Pons (tissue), 1 donor: ENCODE data around the gene CROCC2.

Source experiments
- DNase-seq: peaks from one replicate; pipeline ENCODE4 v3.0.0-alpha.2; 2016; ENCODE audit warnings: low spot score

The CROCC2 gene

GRCh38 chr2:240875228-240876034 lies 30.7 kb upstream of the CROCC2 start:
- no peak for DNase-seq

GRCh38 chr2:240876035-240876474 lies 30.1 kb upstream of the CROCC2 start:
- no peak for DNase-seq

GRCh38 chr2:240876475-240877251 lies 29.5 kb upstream of the CROCC2 start:
- DNase-seq = no peak

GRCh38 chr2:240877460-240878340 lies 28.4 kb upstream of the CROCC2 start:
- no peak for DNase-seq

- no peak for DNase-seq
Measured at GRCh38 chr2:240878341-240878936, 27.7 kb upstream of the CROCC2 start.

DNA sequence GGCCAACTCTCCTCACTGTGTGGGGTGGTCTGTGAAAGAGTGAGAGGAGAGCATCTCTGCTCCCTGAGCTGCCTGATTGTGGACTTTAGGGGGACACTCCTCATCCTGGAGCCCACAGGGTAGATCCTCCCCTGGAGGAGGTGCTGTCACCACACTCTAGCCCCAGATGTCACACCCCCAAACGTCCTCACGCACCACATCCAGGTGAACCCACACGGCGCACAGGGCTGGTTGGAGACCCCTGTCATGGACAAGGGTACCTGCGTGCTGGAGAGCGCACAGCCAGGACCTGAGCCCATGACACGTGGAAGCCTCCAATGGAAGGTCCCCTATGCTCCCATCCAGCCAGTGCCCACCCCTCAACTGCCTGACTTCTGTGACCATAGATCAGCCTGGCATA lies 27.0 kb upstream of the CROCC2 start:
- no peak for DNase-seq

DNA sequence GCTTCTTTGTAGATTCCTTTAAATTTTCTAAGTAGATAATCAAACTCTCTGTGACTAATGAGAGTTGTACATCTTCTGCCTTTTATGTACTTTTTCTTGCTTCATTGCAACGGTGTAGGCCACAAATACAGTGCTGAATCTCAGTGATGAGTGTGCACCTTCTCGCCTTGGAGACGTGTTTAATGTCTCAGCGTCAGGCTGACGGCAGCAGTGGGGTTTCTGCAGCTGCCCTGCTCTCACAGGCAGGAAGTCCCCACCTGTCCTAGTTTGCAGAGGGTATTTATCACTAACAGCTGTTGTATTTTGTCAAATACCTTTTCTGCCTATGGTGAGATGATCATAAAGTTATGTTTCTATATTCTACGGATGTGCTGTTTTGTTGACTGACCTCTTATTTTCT lies 24.2 kb upstream of the CROCC2 start:
- no peak for DNase-seq

DNA sequence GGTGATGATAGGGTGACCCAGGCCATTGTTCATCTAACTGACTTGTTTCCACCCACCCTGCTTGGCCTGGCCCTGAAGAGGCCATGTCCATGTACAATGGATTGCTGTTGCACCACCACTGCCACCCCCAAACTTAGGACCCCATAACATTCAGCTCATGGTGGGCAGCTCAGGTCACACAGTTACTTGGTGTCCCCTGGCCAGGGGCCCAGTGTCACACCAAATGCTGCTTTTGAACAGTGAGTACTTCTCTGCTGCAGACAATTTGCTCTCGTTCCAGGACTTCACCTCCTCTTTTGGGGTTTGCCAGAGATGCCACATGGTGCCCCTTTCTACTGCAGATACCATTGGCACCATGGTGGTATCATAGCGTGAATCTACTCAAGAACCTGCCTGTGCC lies 21.9 kb upstream of the CROCC2 start:
- DNase-seq = no peak

- DNase-seq = no peak
Measured at GRCh38 chr2:240884745-240885144, 21.4 kb upstream of the CROCC2 start.

GRCh38 chr2:240885566-240885965 lies 20.6 kb upstream of the CROCC2 start:
- no peak for DNase-seq

- DNase-seq = no peak
Measured at GRCh38 chr2:240886023-240886565, 20.0 kb upstream of the CROCC2 start.

DNA sequence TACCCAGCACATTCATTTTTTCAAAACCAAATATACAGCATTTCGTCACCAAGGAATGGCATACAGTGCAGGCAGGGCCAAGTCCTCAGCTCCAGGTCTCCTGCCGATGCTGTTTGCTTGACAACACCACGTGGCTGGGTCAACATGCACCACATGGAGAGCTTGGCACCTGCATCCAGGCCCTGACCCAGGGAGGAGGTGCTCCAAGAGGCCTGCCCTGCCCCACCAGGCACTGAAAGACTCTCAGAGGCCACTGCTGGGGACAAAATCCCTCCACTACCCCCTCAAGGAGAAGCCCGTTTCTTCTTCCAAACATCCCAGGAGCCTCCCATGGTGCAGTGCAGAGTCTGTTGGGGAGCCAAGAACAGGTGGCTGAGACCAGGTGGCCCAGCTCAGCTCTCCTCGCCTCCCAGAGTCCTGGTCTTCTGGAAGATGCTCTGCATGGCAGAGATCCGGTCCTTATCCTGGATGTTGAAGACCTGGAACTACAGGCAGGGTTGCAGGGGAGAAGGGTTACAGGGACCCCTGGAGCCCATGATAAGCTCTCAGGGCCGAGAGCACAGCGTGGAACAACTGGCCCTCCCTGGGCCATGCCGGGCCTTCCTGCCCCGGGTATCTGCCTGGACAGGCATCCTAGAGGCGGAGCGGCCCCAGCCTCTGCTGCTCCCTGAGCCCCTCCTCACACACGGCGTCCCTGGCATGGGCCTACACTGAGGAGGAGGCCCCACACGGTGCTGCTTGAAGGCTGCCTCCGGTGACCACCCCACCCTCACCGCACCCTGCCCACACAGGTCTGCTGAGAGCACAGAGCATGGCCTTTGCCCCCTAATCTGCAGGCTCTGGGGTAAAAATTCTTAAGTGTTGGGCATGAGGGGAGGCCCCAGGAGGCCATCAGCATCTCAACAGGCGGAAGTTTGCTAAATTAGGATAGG lies 19.2 kb upstream of the CROCC2 start:
- DNase-seq = no peak

DNA sequence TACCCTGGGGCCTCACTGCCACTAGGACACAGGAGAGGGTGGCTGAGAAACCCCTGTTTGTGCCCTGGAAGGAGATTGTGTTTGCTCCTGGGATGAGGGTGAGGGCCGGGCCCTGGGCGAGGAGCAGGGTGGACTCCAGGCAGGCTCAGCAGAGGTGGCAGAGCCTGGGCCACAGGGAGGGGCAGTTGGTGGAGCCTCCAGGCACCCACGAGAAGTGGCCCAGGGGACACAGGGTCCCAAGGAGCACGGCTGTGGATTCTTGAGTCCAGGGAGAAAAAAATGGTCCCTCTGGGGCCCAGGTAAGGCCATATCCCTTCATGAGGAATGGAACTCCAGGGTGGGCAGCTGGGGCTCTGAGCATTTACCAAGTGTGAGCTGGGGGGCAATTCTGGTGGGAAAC lies 18.5 kb upstream of the CROCC2 start:
- no peak for DNase-seq

DNA sequence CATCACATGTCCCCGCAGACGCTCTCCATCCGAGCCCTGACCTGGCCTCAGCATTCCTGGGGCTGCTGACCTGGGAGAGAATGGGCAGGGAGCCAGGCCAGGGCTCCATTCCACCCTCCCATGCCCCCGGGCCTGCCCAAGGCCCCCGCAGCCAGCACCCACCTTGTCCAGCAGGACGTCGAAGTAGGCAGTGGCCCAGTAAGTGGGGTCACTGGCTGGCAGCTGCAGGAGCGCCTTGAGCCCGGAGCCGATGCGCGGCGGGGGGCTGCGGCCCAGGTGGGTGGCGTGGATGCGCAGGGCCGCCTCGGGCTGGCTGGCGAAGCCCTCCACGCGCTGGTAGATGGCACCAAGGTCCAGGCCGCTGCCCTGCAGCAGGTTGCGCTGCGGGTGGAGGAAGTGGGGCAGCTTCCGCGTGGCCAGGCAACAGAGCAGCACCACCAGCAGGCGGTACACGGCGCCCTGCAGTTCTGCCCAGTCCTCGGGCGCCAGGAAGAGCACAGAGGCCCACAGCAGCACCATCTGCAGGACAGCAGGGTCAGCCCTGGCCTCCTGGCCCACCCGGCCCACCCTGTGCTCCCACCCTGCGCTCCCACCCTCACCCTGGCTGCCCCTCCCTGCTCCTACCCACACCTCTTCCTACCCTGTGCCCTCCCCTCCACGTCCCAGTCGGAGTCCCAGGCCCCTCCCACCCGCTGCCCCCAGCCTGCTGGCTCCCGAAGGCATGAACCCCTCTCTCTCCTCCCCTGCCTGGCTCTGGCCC lies 17.8 kb upstream of the CROCC2 start:
- no peak for DNase-seq

- DNase-seq = no peak
Measured at GRCh38 chr2:240888890-240889573, 17.1 kb upstream of the CROCC2 start.

- no peak for DNase-seq
Measured at GRCh38 chr2:240889601-240890560, 16.3 kb upstream of the CROCC2 start.

DNA sequence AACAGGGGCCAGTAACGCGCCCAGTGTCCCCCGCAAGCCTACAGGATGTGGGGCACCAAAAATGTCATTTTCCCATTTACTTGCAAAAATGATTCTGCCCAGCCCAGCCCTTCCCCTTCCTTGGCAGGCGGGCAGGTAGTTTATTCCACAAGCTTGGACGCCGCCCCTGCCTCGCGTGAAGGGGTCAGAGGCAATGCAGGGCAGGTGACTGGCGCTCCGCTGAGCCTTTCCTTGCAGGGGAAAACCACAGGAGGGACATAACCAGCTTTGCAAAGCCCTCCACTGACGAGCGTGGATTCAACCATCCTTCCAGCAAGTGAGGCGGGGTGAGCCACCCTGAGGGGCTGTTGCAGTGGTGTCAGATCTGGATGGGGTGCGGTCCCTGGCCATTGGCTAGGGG lies 15.4 kb upstream of the CROCC2 start:
- no peak for DNase-seq
